Measurements from ENCODE around the gene TMEM18.

DNA sequence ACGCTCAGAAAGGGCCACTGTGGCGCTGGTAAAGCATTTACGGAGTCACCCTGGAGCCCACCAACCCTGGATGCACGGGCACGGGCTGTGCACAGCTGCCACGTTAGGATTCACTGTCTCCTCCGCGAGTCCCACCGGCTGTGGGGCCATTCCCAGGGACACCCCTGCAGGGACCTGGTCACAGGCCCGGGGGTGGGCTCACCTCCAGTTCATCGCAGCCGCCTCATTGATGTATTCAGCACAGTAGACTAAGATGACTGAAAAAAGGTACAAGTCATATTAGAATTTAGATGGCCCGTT, 4.7 kb downstream of the TMEM18 start:
- TF ChIP-seq EZH2phosphoT487 (IDR thresholded peaks at IDR 0.05; ENCODE audit: insufficient read depth, low read depth): no peak
- no peak for TF ChIP-seq EZH2 (IDR thresholded peaks at IDR 0.05; ENCODE audit: insufficient read depth, poor library complexity, severe bottlenecking)
